HCT116 (cell line): ENCODE measurements around the gene RNF175. TPM values are rescaled to one million over a fixed set of nuclear protein-coding genes. Genes with fewer than 3 reads are reported as not detected.

Experiments used
- ATAC-seq: fragments of 200-7000 bp; cut with Tn5 transposase; 2 replicates; pipeline ENCODE4 v1.9.1; 2020; ENCODE audit warnings: mild to moderate bottlenecking, moderate library complexity
- BruUV-seq: library from RNA; stranded (reverse); fragments of 400-500 nt; replicated peaks from 2 replicates; lab custom pipeline; 2021; lab: Mats Ljungman, UMichigan
- CTCF ChIA-PET: fragments of 300-600 bp; sonication (Branson Sonifier 250); formaldehyde crosslinking; loops from one replicate; lab custom pipeline; 2021; ENCODE audit warnings: antibody characterized with exemption; lab: Charles Lee
- POLR2A ChIA-PET: fragments of 300-600, 350-600 bp; sonication (Branson Sonifier 250); formaldehyde crosslinking; loops from one replicate; lab custom pipeline; 2021; ENCODE audit warnings: antibody characterized with exemption; lab: Charles Lee
- RAD21 ChIA-PET, 2 experiments: fragments of 300-600 bp; sonication (Branson Sonifier 250); formaldehyde crosslinking; loops; one replicate each; lab custom pipeline; 2023; ENCODE audit warnings: low total read pairs in 2 of 2; ENCODE audit not compliant: uncharacterized antibody in 2 of 2, unreplicated experiment in 2 of 2, low non-redundant PET in 1 of 2; lab: Charles Lee
- DNase-seq: peaks from one replicate; pipeline ENCODE4 v3.0.0-alpha.2; 2010; ENCODE audit warnings: low read depth, low spot score
- H2AFZ ChIP-seq: fragments of 200-600 bp; shearing (Covaris generic), sonication (generic); 2 replicates; pipeline ENCODE4 v1.6.1; 2017; ENCODE audit warnings: low read depth, mixed run types, mixed read lengths, antibody characterized with exemption, low read length; ENCODE audit not compliant: poor library complexity, severe bottlenecking
- H3K27ac ChIP-seq: 2 replicates; pipeline ENCODE4 v1.5.1; 2012; ENCODE audit warnings: low read depth, low read length
- H3K27me3 ChIP-seq: fragments of 200-600 bp; sonication (generic); 2 replicates; pipeline ENCODE4 v1.6.1; 2016; ENCODE audit warnings: mixed run types, low read length, mixed read lengths; ENCODE audit not compliant: insufficient read depth
- H3K36me3 ChIP-seq, 2 experiments: fragments of 200-500 bp in 1 of 2; fragments of 200-600 bp in 1 of 2; sonication (Bioruptor generic) in 1 of 2; sonication (generic) in 1 of 2; 2 replicates each; pipeline versions ENCODE4 v1.5.1 to v1.6.1; 2014 to 2016; ENCODE audit warnings: low read length in 2 of 2, inconsistent platforms in 1 of 2, mixed read lengths in 1 of 2, mixed run types in 1 of 2; ENCODE audit not compliant: insufficient read depth in 2 of 2, control insufficient read depth in 1 of 2
- H3K4me1 ChIP-seq, 2 experiments: fragments of 200-600 bp in 1 of 2; sonication (generic) in 1 of 2; 2 replicates each; pipeline versions ENCODE4 v1.5.1 to v1.6.1; 2012 to 2017; ENCODE audit warnings: low read length in 2 of 2, inconsistent platforms in 1 of 2, mild to moderate bottlenecking in 1 of 2, mixed read lengths in 1 of 2, mixed run types in 1 of 2, moderate library complexity in 1 of 2; ENCODE audit not compliant: insufficient read depth in 2 of 2, control insufficient read depth in 1 of 2
- H3K4me2 ChIP-seq: fragments of 200-600 bp; sonication (generic); 2 replicates; pipeline ENCODE4 v1.6.1; 2017; ENCODE audit warnings: mixed run types, low read length, mixed read lengths
- H3K4me3 ChIP-seq, 2 experiments: fragments of 200-600 bp in 1 of 2; sonication (generic) in 1 of 2; replicated peaks in 1 of 2; 2 replicates each; pipeline ENCODE4 v1.5.1; 2011 to 2016; ENCODE audit warnings: low read length in 2 of 2, control low read depth in 1 of 2, low read depth in 1 of 2, mild to moderate bottlenecking in 1 of 2, mixed read lengths in 1 of 2, mixed run types in 1 of 2
- H3K79me2 ChIP-seq: fragments of 200-600 bp; sonication (generic); 2 replicates; pipeline ENCODE4 v1.6.1; 2017; ENCODE audit warnings: mild to moderate bottlenecking, mixed run types, low read length, moderate library complexity, mixed read lengths; ENCODE audit not compliant: insufficient read depth
- H3K9ac ChIP-seq: fragments of 200-600 bp; sonication (generic); 2 replicates; pipeline ENCODE4 v1.6.1; 2016; ENCODE audit warnings: low read length, mixed read lengths
- H3K9me2 ChIP-seq: fragments of 200-600 bp; sonication (generic), shearing (Covaris generic); 2 replicates; pipeline ENCODE4 v1.6.1; 2017; ENCODE audit warnings: mixed run types, mild to moderate bottlenecking, moderate library complexity; ENCODE audit not compliant: insufficient read depth
- H3K9me3 ChIP-seq, 2 experiments: fragments of 200-500 bp in 1 of 2; fragments of 200-600 bp in 1 of 2; sonication (Bioruptor generic) in 1 of 2; sonication (generic) in 1 of 2; 2 replicates each; pipeline ENCODE4 v1.6.1; 2014 to 2017; ENCODE audit warnings: low read length in 2 of 2, mixed read lengths in 2 of 2, inconsistent platforms in 1 of 2, low read depth in 1 of 2, mild to moderate bottlenecking in 1 of 2, mixed run types in 1 of 2, moderate library complexity in 1 of 2; ENCODE audit not compliant: control insufficient read depth in 1 of 2, insufficient read depth in 1 of 2
- H4K20me1 ChIP-seq: fragments of 200-600 bp; sonication (generic), shearing (Covaris generic); 2 replicates; pipeline ENCODE4 v1.6.1; 2017; ENCODE audit warnings: mixed run types, mild to moderate bottlenecking, moderate library complexity; ENCODE audit not compliant: insufficient read depth
- CEBPB ChIP-seq: IDR thresholded peaks from 2 replicates; pipeline ENCODE4 v1.6.1; 2012; ENCODE audit warnings: low read depth
- CTCF ChIP-seq, 3 experiments: fragments of 200-600 bp in 1 of 3; sonication (generic) in 1 of 3; IDR thresholded peaks in 2 of 3; conservative IDR thresholded peaks in 1 of 3; 2 replicates each; pipeline ENCODE4 v1.5.1; 2012 to 2017; ENCODE audit warnings: low read depth in 2 of 3, low read length in 2 of 3, antibody characterized with exemption in 1 of 3, borderline replicate concordance in 1 of 3, control low read depth in 1 of 3, mild to moderate bottlenecking in 1 of 3, mixed read lengths in 1 of 3, mixed run types in 1 of 3, moderate library complexity in 1 of 3; ENCODE audit not compliant: insufficient read depth in 1 of 3
- EGR1 ChIP-seq: IDR thresholded peaks from 2 replicates; pipeline ENCODE4 v1.6.1; 2012; ENCODE audit warnings: low read depth
- RAD21 ChIP-seq: IDR thresholded peaks from 2 replicates; pipeline ENCODE4 v1.6.1; 2012; ENCODE audit warnings: low read depth, mild to moderate bottlenecking
- REST ChIP-seq: IDR thresholded peaks from 2 replicates; pipeline ENCODE4 v1.6.1; 2012; ENCODE audit warnings: low read depth
- SIN3A ChIP-seq: IDR thresholded peaks from 2 replicates; pipeline ENCODE4 v1.6.1; 2012; ENCODE audit warnings: low read depth
- SRF ChIP-seq: IDR thresholded peaks from 2 replicates; pipeline ENCODE4 v1.6.1; 2012; ENCODE audit warnings: low read depth
- intact Hi-C: fragments of 100-400 bp; cut with micrococcal nuclease; formaldehyde crosslinking; loops from 2 replicates; pipeline ENCODE4 v1.10.0; 2022
- total RNA-seq: library from RNA; stranded (reverse); gene quantifications from one replicate; pipeline ENCODE4 v1.2.1, GENCODE V29; 2021; ENCODE audit not compliant: unreplicated experiment

The RNF175 gene
- total RNA-seq, 1 experiment from 2014 or later = not detected

GRCh38 chr4:153787061-153787560 is 27.3 kb upstream of the RNF175 start:
- no peak for DNase-seq

GRCh38 chr4:153785910-153786721 is 26.3 kb upstream of the RNF175 start:
- no peaks in the 10 kb centered on the region for H3K9me2 ChIP-seq
- no peak overlapping the region for H3K4me2 ChIP-seq
- ChIA-PET POLR2A (interaction anchor here (0.7 kb wide), 1 partner anchor 1500 kb away, joined by 3 read pairs; no protein-coding TSS in a partner anchor), RAD21 (interaction anchor here in 1 of 2 experiments (0.7 to 1.2 kb wide), 5 partner anchors 15 to 546 kb away, joined by 3 to 6 read pairs (median 3); no protein-coding TSS in a partner anchor), CTCF (interaction anchor here (0.7 to 2.5 kb wide), 22 partner anchors 11 to 833 kb away, joined by 3 to 21 read pairs (median 4); no protein-coding TSS in a partner anchor)
- no peaks in the 10 kb centered on the region for H4K20me1 ChIP-seq
- ATAC-seq = peak; percentile 81
- H3K27me3 ChIP-seq = peaks cover 7% of the 10 kb centered on the region; the same call in 1 of the 2 replicates
- BruUV-seq = no TSS peak
- H3K9ac ChIP-seq = no peak overlapping the region
- DNase-seq = peak; percentile 26
- H3K9me3 ChIP-seq = no peaks in the 10 kb centered on the region
- no peaks in the 10 kb centered on the region for H3K79me2 ChIP-seq
- H2AFZ ChIP-seq = no peak overlapping the region
- intact Hi-C loops = loop anchor here (1.0 to 5.0 kb wide), 3 partner anchors 236 to 721 kb away; no protein-coding TSS in a partner anchor
- TF ChIP-seq CEBPB (0 out of 2 replicates have a peak, but pooled peaks have one; percentile 8), REST (no peak), RAD21 (peak; percentile 70), CTCF (IDR thresholded peaks at IDR 0.05 in 2 of 3, conservative IDR thresholded peaks at IDR 0.05 in 1 of 3; ENCODE audit: borderline replicate concordance in 1 of 3, insufficient read depth in 1 of 3, low read depth in 2 of 3, low read length in 2 of 3) (peak; percentile 51 to 63 (median 55); a peak in 5 of 6 replicates), SRF (no peak)
- H3K36me3 ChIP-seq = no peaks in the 10 kb centered on the region
- no peak overlapping the region for H3K27ac ChIP-seq
- no peak overlapping the region for H3K4me3 ChIP-seq
- H3K4me1 ChIP-seq = no peaks in the 10 kb centered on the region

More at GRCh38 chr4:153787061-153787560, 27.3 kb upstream of the RNF175 start:
- H2AFZ ChIP-seq = no peak overlapping the region
- ChIA-PET POLR2A (no interaction called here), CTCF (interaction anchor here (0.7 to 2.5 kb wide), 3 partner anchors 262 to 597 kb away, joined by 3 to 21 read pairs (median 4); no protein-coding TSS in a partner anchor), RAD21 (no interaction called here)
- no peak overlapping the region for H3K4me3 ChIP-seq
- peaks cover 7% of the 10 kb centered on the region; the same call in 1 of the 2 replicates for H3K27me3 ChIP-seq
- no TSS peak for BruUV-seq
- H3K4me1 ChIP-seq = no peaks in the 10 kb centered on the region
- no peak overlapping the region for H3K4me2 ChIP-seq
- no peaks in the 10 kb centered on the region for H3K36me3 ChIP-seq
- H3K79me2 ChIP-seq = no peaks in the 10 kb centered on the region
- TF ChIP-seq CEBPB (no peak), SIN3A (no peak), RAD21 (no peak), EGR1 (no peak)
- intact Hi-C loops = loop anchor here (5.0 kb wide), 2 partner anchors 235 to 720 kb away; no protein-coding TSS in a partner anchor
- H4K20me1 ChIP-seq = no peaks in the 10 kb centered on the region
- no peaks in the 10 kb centered on the region for H3K9me2 ChIP-seq
- H3K9ac ChIP-seq = no peak overlapping the region
- no peak for ATAC-seq
- no peak overlapping the region for H3K27ac ChIP-seq
- H3K9me3 ChIP-seq = no peaks in the 10 kb centered on the region
